Kidney epithelial cell (primary cell): ENCODE data around the gene SH2D2A. TPM values are rescaled to one million over a fixed set of nuclear protein-coding genes. Genes with fewer than 3 reads are reported as not detected.

Experiments used
- DNase-seq: peaks from one replicate; pipeline ENCODE4 v3.0.0-alpha.2; 2010; ENCODE audit warnings: low read depth
- H3K27me3 ChIP-seq: 2 replicates; pipeline ENCODE4 v1.6.0; 2011; ENCODE audit warnings: low read length; ENCODE audit not compliant: control insufficient read depth, insufficient read depth
- H3K36me3 ChIP-seq: 2 replicates; pipeline ENCODE4 v1.5.1; 2011; ENCODE audit warnings: low read length; ENCODE audit not compliant: control insufficient read depth, insufficient read depth
- H3K4me3 ChIP-seq: 2 replicates; pipeline ENCODE4 v1.5.1; 2011; ENCODE audit warnings: low read depth, mild to moderate bottlenecking, control low read depth, low read length
- CTCF ChIP-seq: IDR thresholded peaks from 2 replicates; pipeline ENCODE4 v1.5.1; 2011; ENCODE audit warnings: mild to moderate bottlenecking, moderate library complexity, low read length, control low read depth, inconsistent platforms; ENCODE audit not compliant: insufficient read depth, poor library complexity, severe bottlenecking
- total RNA-seq: library from RNA; depleted of rRNA; stranded (reverse); fragments of >200 nt; gene quantifications from 2 replicates; pipeline ENCODE4 v1.2.3, GENCODE V29; 2015

Gene SH2D2A
- total RNA-seq, 1 donor from 2014 or later: 2.3 TPM

DNA sequence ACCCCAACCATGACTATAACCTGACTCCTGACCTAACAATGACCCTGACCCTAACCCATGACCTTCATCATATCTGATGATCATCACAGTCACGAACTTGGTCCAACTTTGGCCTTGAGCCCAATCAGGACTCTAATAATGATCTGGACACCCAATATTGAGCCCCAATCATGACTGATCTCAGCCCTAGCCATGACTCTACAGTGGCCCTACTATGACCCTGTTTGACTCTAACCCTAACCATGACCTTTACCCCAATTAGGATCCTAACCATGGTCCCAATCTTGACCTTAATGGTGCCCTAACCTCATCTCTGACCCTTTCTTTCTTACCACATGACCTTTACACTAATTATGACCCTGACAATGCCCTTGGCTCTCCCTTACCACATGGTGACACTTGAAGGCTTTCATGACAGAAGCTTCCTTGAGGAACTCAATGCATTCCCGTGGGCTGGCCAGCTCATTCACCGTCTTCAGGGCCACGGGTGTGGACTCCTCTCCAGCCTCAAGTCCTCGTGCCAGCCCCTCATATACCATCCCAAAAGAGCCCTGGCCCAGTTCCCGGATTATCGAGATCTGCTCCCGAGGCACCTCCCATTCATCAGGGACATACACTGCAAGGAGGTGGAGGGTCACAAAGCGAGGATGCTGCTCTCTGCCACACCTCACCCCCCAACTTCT is 26.1 kb upstream of the SH2D2A start:
- DNase-seq: no peak
- H3K27me3 ChIP-seq: peaks cover 62% of the 10 kb centered on the region
- no peaks in the 10 kb centered on the region for H3K36me3 ChIP-seq
- H3K4me3 ChIP-seq: no peak overlapping the region
- no peak for TF ChIP-seq CTCF

DNA sequence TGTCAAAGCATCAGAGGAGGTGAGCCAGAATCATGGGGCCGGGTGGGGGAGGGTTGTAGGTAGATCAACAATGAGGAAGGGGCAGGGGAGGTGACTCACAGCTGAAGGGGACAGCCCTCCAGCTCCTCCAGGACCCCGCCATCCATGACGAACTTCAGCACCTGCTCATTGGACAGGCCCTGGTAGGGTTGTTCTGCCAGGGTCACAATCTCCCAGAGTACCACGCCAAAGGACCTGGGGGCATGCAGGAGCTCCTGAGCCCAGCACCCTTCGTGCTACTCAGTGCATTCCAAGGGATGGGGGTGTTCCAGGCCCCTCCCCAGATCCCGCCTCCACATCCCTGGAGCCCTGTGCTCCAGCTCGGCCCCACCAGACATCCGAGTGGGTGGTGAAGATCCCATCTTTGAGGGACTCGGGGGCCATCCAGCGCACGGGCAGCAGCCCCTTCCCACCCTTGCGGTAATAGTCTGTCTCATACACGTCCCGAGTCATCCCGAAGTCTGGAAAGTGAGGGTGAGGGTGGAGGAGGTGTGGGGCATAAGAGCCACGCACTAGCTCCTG is 24.7 kb upstream of the SH2D2A start:
- Histone ChIP-seq H3K27me3 (peaks cover 62% of the 10 kb centered on the region), H3K36me3 (no peaks in the 10 kb centered on the region), H3K4me3 (no peak overlapping the region)
- no peak for TF ChIP-seq CTCF
- DNase-seq: no peak

GRCh38 chr1:156840898-156841279 is 24.2 kb upstream of the SH2D2A start:
- Histone ChIP-seq H3K27me3 (peaks cover 62% of the 10 kb centered on the region), H3K4me3 (no peak overlapping the region), H3K36me3 (no peaks in the 10 kb centered on the region)
- no peak for TF ChIP-seq CTCF
- DNase-seq: no peak

- TF ChIP-seq CTCF: no peak
- Histone ChIP-seq H3K4me3 (no peak overlapping the region), H3K36me3 (no peaks in the 10 kb centered on the region), H3K27me3 (peaks cover 59% of the 10 kb centered on the region)
- DNase-seq: no peak
Observed at GRCh38 chr1:156840186-156840897, 23.7 kb upstream of the SH2D2A start.

GRCh38 chr1:156839426-156840109 is 22.9 kb upstream of the SH2D2A start:
- no peak for DNase-seq
- TF ChIP-seq CTCF: no peak
- Histone ChIP-seq H3K4me3 (no peak overlapping the region), H3K27me3 (peaks cover 57% of the 10 kb centered on the region), H3K36me3 (no peaks in the 10 kb centered on the region)
